Right lobe of liver (tissue), 6 donors: Measurements from ENCODE around the gene DENND2D. TPM values are rescaled to one million over a fixed set of nuclear protein-coding genes. Genes with fewer than 3 reads are reported as not detected.

ENCODE experiments used
- ATAC-seq, 4 donors: fragments of 200-7000 bp; cut with Tn5 transposase; one replicate each; pipeline ENCODE4 v1.9.1; 2020; ENCODE audit warnings: mild to moderate bottlenecking in 4 of 4, moderate library complexity in 4 of 4
- DNase-seq, 3 donors: peaks; one replicate each; pipeline ENCODE4 v3.0.0-alpha.2; 2020
- H3K27ac ChIP-seq, 3 donors: fragments of 200-600 bp; one replicate each; pipeline ENCODE4 v1.8.0; 2022
- H3K27me3 ChIP-seq, 2 donors: fragments of 200-600 bp; one replicate each; pipeline ENCODE4 v1.8.0; 2022
- H3K36me3 ChIP-seq, 4 donors: fragments of 200-600 bp; sonication (generic) in 1 of 4; one replicate each; pipeline versions ENCODE4 v1.5.1 to v1.8.0; 2017 to 2022; ENCODE audit warnings: control low read depth in 1 of 4
- H3K4me1 ChIP-seq, 4 donors: fragments of 200-600 bp; sonication (generic) in 1 of 4; one replicate each; pipeline versions ENCODE4 v1.5.1 to v1.8.0; 2017 to 2022; ENCODE audit warnings: control low read depth in 1 of 4
- H3K4me3 ChIP-seq, 3 donors: fragments of 200-600 bp; one replicate each; pipeline ENCODE4 v1.8.0; 2022
- H3K9me3 ChIP-seq, 4 donors: fragments of 200-600 bp; sonication (generic) in 1 of 4; one replicate each; pipeline versions ENCODE4 v1.5.1 to v1.8.0; 2017 to 2022; ENCODE audit warnings: control low read depth in 1 of 4
- POLR2A ChIP-seq: fragments of 450-650 bp; IDR thresholded peaks from one replicate; pipeline ENCODE4 v1.6.1; 2017; ENCODE audit warnings: antibody characterized with exemption, mild to moderate bottlenecking
- WGBS: methylation state at CpG from one replicate; pipeline ENCODE4 v1.1.6; 2018; ENCODE audit warnings: low coverage, low lambda C conversion rate; ENCODE audit not compliant: insufficient coverage; ENCODE audit errors: missing lambda C conversion rate; 5-methylcytosine and 5-hydroxymethylcytosine counted together
- intact Hi-C, 2 donors: fragments of 100-400 bp; cut with DNase I; formaldehyde crosslinking; loops; one replicate each; pipeline versions ENCODE4 v1.11.2 to v1.14.1; 2022
- total RNA-seq, 6 experiments: library from RNA; depleted of rRNA in 2 of 6; stranded (reverse); fragments of >200 nt in 2 of 6; fragmentation: NEBNext Ultra II Directional in 3 of 6; extraction: Animal tissue kit (Norgen Biotek cat#: 25700) in 3 of 6; gene quantifications; one replicate each; pipeline versions ENCODE4 v1.1.0 to v1.2.4, GENCODE V29; 2016 to 2023
- TF ChIP-seq, protein P1 (sequence below), 4 donors: fragments of 200-600 bp in 3 of 4; fragments of 450-650 bp in 1 of 4; IDR thresholded peaks; one replicate each; pipeline versions ENCODE4 v1.5.1 to v1.8.0; 2016 to 2022; ENCODE audit warnings: antibody characterized with exemption in 4 of 4, mild to moderate bottlenecking in 2 of 4
- donor health status: DM: no; HTN: yes; CAD: no.
- donor health status: DM: no; HTN: no; CAD: no.
- donor health status: DM: no; HTN: no; CAD: no.
- donor health status: DM: no; HTN: yes; CAD: no.
- donor health status: DM: no; HTN: yes; CAD: no.

Gene DENND2D
- total RNA-seq, 6 experiments from 2014 or later: 9.6 to 18.6 (median 13.9) TPM

- Histone ChIP-seq H3K27me3 (no peaks in the 10 kb centered on the region), H3K4me3 (no peak overlapping the region), H3K36me3 (no peaks in the 10 kb centered on the region), H3K4me1 (no peaks in the 10 kb centered on the region), H3K9me3 (no peaks in the 10 kb centered on the region), H3K27ac (no peak overlapping the region)
- DNase-seq: no peak
- ATAC-seq: peak in 2 of 4 donors; percentile 43 to 72
- 52% methylated on average over 6 of the region's 6 CpGs for WGBS
- intact Hi-C loops: no loop called here
- TF ChIP-seq, protein P1, sequence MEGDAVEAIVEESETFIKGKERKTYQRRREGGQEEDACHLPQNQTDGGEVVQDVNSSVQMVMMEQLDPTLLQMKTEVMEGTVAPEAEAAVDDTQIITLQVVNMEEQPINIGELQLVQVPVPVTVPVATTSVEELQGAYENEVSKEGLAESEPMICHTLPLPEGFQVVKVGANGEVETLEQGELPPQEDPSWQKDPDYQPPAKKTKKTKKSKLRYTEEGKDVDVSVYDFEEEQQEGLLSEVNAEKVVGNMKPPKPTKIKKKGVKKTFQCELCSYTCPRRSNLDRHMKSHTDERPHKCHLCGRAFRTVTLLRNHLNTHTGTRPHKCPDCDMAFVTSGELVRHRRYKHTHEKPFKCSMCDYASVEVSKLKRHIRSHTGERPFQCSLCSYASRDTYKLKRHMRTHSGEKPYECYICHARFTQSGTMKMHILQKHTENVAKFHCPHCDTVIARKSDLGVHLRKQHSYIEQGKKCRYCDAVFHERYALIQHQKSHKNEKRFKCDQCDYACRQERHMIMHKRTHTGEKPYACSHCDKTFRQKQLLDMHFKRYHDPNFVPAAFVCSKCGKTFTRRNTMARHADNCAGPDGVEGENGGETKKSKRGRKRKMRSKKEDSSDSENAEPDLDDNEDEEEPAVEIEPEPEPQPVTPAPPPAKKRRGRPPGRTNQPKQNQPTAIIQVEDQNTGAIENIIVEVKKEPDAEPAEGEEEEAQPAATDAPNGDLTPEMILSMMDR (IDR thresholded peaks at IDR 0.05): no peak
- no peak for TF ChIP-seq POLR2A
These were observed 27.7 kb upstream of the DENND2D start for GRCh38 chr1:111227851-111228747.

DNA sequence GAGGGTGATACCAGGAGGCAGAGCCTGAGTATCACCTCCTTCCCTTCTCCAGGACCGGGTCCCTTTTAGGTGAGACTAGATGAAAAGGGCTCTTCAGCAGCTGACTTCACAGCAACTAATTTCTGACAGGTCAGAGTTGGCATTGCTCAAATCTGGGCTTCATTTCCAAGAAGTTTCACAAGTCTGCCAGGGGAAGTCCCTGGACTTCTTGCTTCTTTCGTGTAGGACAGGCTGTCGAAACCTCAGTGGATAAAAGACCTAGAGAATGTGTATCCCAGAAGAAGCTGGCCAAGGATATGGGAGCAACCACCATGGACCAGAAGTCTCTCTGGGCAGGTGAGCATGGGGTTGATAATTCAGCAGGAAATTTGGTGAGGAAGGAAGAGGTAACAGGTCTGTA, 27.0 kb upstream of the DENND2D start, which contains the start of gene CHI3L2:
CHI3L2 (plus strand) TSS at position 280 of the 400 bp plus-strand sequence; CDS start at position 297, 17 bp downstream.
- 47% methylated on average over 3 of the region's 3 CpGs for WGBS

GRCh38 chr1:111225717-111226400, 25.4 kb upstream of the DENND2D start:
- no peak for DNase-seq
- no peaks in the 10 kb centered on the region for H3K36me3 ChIP-seq
- WGBS: 55% methylated on average over 6 of the region's 6 CpGs
- no peak for ATAC-seq
- peaks cover 0 to 6% (median 3%) of the 10 kb centered on the region in 4 donors for H3K4me1 ChIP-seq
- TF ChIP-seq, protein P1 (IDR thresholded peaks at IDR 0.05): no peak
- no peak for TF ChIP-seq POLR2A
- no peaks in the 10 kb centered on the region for H3K9me3 ChIP-seq
- intact Hi-C loops: no loop called here
- no peaks in the 10 kb centered on the region for H3K27me3 ChIP-seq
- H3K4me3 ChIP-seq: no peak overlapping the region
- H3K27ac ChIP-seq: no peak overlapping the region

More for the DNA sequence above, 27.0 kb upstream of the DENND2D start, which contains the start of gene CHI3L2:
- TF ChIP-seq, protein P1 (IDR thresholded peaks at IDR 0.05): no peak
- no peak for TF ChIP-seq POLR2A
- DNase-seq (no peak), ATAC-seq (no peak)
- intact Hi-C loops: no loop called here
- Histone ChIP-seq H3K9me3 (no peaks in the 10 kb centered on the region), H3K36me3 (no peaks in the 10 kb centered on the region), H3K27ac (no peak within 1 kb of the TSS), H3K4me1 (peaks cover 0 to 3% (median 2%) of the 10 kb centered on the region in 4 donors), H3K27me3 (no peaks in the 10 kb centered on the region), H3K4me3 (no peak within 1 kb of the TSS)

DNA sequence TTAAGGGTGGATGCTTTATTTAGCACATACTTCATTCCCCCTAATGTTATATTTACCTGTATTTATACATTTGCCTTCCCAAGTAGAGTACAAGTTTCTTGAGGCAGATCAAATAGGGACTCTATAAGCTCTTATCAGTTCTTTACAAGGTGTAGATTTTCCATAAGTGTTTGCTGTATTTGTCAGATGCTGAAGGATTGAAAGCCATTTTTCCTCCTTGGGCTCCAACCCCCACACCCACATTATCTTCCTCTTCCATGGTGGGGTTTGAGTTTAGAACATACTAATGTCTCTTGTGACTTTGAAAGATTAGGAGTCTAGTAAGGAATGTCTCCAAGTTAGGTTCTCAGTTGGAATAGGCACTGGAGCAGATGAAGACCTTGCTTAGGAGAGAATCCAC, 24.6 kb upstream of the DENND2D start:
- no peak overlapping the region for H3K27ac ChIP-seq
- ATAC-seq (no peak), DNase-seq (no peak)
- H3K4me3 ChIP-seq: no peak overlapping the region
- H3K36me3 ChIP-seq: no peaks in the 10 kb centered on the region
- intact Hi-C loops: no loop called here
- no peaks in the 10 kb centered on the region for H3K9me3 ChIP-seq
- no peak for TF ChIP-seq POLR2A
- H3K27me3 ChIP-seq: no peaks in the 10 kb centered on the region
- H3K4me1 ChIP-seq: peaks cover 0 to 6% (median 3%) of the 10 kb centered on the region in 4 donors
